Adrenal gland (tissue), 5 donors: ENCODE results near the gene HIPK2.

Experiments
- CTCF ChIP-seq, 6 experiments: fragments of 450-650 bp in 4 of 6; fragments of 200-600 bp in 2 of 6; sonication (generic) in 1 of 6; IDR thresholded peaks; 1 replicate in 5 of 6; 2 replicates in 1 of 6; pipeline versions ENCODE4 v1.5.1 to v1.8.0; 2016 to 2021; ENCODE audit warnings: antibody characterized with exemption in 6 of 6, mild to moderate bottlenecking in 2 of 6, moderate library complexity in 1 of 6
- POLR2A ChIP-seq, 2 donors: fragments of 450-650 bp; IDR thresholded peaks; one replicate each; pipeline ENCODE4 v1.6.1; 2017; ENCODE audit warnings: antibody characterized with exemption in 2 of 2, mild to moderate bottlenecking in 2 of 2, moderate library complexity in 1 of 2
- donor health status: DM: no; HTN: no; CAD: no.

- TF ChIP-seq CTCF (IDR thresholded peaks at IDR 0.05) (peak; percentile 29 to 53 (median 48)), POLR2A (IDR thresholded peaks at IDR 0.05) (no peak)
These were observed 157.0 kb downstream of the HIPK2 start for GRCh38 chr7:139620676-139621344.
